Measurements from ENCODE around the gene ATP8B3. TPM values are rescaled to one million over a fixed set of nuclear protein-coding genes. Genes with fewer than 3 reads are reported as not detected.

The ATP8B3 gene
- total RNA-seq, 1 donor from 2014 or later, result 0.64 TPM

- no peaks in the 10 kb centered on the region for H3K27me3 ChIP-seq
- no peaks in the 10 kb centered on the region for H3K9me3 ChIP-seq
- no peak for DNase-seq
- H3K27ac ChIP-seq, result peak overlapping the region; percentile 24
- intact Hi-C loops (cut with DNase I), result no loop called here
- ATAC-seq, result no peak
- no peak overlapping the region for H3K4me3 ChIP-seq
- H3K36me3 ChIP-seq, result no peaks in the 10 kb centered on the region
- H3K4me1 ChIP-seq, result peaks cover 68% of the 10 kb centered on the region
- no peak for TF ChIP-seq CTCF (IDR thresholded peaks at IDR 0.05)
Measured at GRCh38 chr19:1859331-1859781, 47.3 kb upstream of the ATP8B3 start.

GRCh38 chr19:1858412-1859081, 46.5 kb upstream of the ATP8B3 start:
- no peak for TF ChIP-seq CTCF (IDR thresholded peaks at IDR 0.05)
- Histone ChIP-seq H3K27me3 (no peaks in the 10 kb centered on the region), H3K4me1 (peaks cover 77% of the 10 kb centered on the region), H3K27ac (no peak overlapping the region), H3K4me3 (no peak overlapping the region), H3K9me3 (no peaks in the 10 kb centered on the region), H3K36me3 (no peaks in the 10 kb centered on the region)
- no peak for ATAC-seq
- no peak for DNase-seq
- intact Hi-C loops (cut with DNase I), result no loop called here

- no peaks in the 10 kb centered on the region for H3K36me3 ChIP-seq
- TF ChIP-seq CTCF (IDR thresholded peaks at IDR 0.05), result no peak
- H3K9me3 ChIP-seq, result no peaks in the 10 kb centered on the region
- ATAC-seq (no peak), DNase-seq (no peak)
- H3K27ac ChIP-seq, result peak overlapping the region; percentile 94
- H3K4me3 ChIP-seq, result peak overlapping the region; percentile 51
- intact Hi-C loops (cut with DNase I), result no loop called here
- H3K4me1 ChIP-seq, result peaks cover 84% of the 10 kb centered on the region
- no peaks in the 10 kb centered on the region for H3K27me3 ChIP-seq
Measured at GRCh38 chr19:1857648-1858326, 45.7 kb upstream of the ATP8B3 start.

GRCh38 chr19:1856698-1857603, 44.9 kb upstream of the ATP8B3 start:
- H3K4me3 ChIP-seq, result peak overlapping the region; percentile 51
- ATAC-seq (peak; percentile 63), DNase-seq (peak; percentile 92)
- intact Hi-C loops (cut with DNase I), result no loop called here
- H3K27me3 ChIP-seq, result no peaks in the 10 kb centered on the region
- no peaks in the 10 kb centered on the region for H3K9me3 ChIP-seq
- H3K4me1 ChIP-seq, result peaks cover 89% of the 10 kb centered on the region
- TF ChIP-seq CTCF (IDR thresholded peaks at IDR 0.05), result no peak
- H3K27ac ChIP-seq, result peak overlapping the region; percentile 94
- H3K36me3 ChIP-seq, result no peaks in the 10 kb centered on the region

- peak overlapping the region; percentile 94 for H3K27ac ChIP-seq
- no peaks in the 10 kb centered on the region for H3K36me3 ChIP-seq
- H3K4me1 ChIP-seq, result peaks cover 82% of the 10 kb centered on the region
- TF ChIP-seq CTCF (IDR thresholded peaks at IDR 0.05), result no peak
- H3K27me3 ChIP-seq, result no peaks in the 10 kb centered on the region
- DNase-seq, result no peak
- intact Hi-C loops (cut with DNase I), result no loop called here
- ATAC-seq, result no peak
- no peaks in the 10 kb centered on the region for H3K9me3 ChIP-seq
- H3K4me3 ChIP-seq, result peak overlapping the region; percentile 51
Measured at GRCh38 chr19:1856345-1856697, 44.2 kb upstream of the ATP8B3 start.

Measured in upper lobe of right lung (tissue), 1 donor.